ENCODE data around the gene STK11IP.

STK11IP gene

GRCh38 chr2:219562049-219563020 lies 35.3 kb upstream of the STK11IP start:
- no peak for DNase-seq

- DNase-seq: no peak
Observed at GRCh38 chr2:219563271-219563928, 34.3 kb upstream of the STK11IP start.

GRCh38 chr2:219565130-219566080 lies 32.3 kb upstream of the STK11IP start:
- no peak for DNase-seq

GRCh38 chr2:219566640-219567039 lies 31.0 kb upstream of the STK11IP start:
- no peak for DNase-seq

- DNase-seq: no peak
Observed at GRCh38 chr2:219567131-219567530, 30.5 kb upstream of the STK11IP start.

- DNase-seq: no peak
Observed at GRCh38 chr2:219567791-219568361, 29.8 kb upstream of the STK11IP start.

- no peak for DNase-seq
Observed at GRCh38 chr2:219569041-219569440, 28.6 kb upstream of the STK11IP start.

- no peak for DNase-seq
Observed at GRCh38 chr2:219569635-219570034, 28.0 kb upstream of the STK11IP start.

- no peak for DNase-seq
Observed at GRCh38 chr2:219570194-219570923, 27.3 kb upstream of the STK11IP start.

- no peak for DNase-seq
Observed at GRCh38 chr2:219570924-219571310, 26.7 kb upstream of the STK11IP start.

GRCh38 chr2:219571311-219572236 lies 26.1 kb upstream of the STK11IP start, which contains the start of gene OBSL1:
Gene OBSL1, minus strand, starts transcription at chr2:219571539. Its CDS starts 307 bp downstream, at chr2:219571232.
- peak; percentile 71 for DNase-seq

GRCh38 chr2:219572237-219573001 lies 25.2 kb upstream of the STK11IP start, which contains the start of gene INHA:
Gene INHA, plus strand, starts transcription at chr2:219572310. Its CDS starts 65 bp downstream, at chr2:219572375.
- DNase-seq: no peak

GRCh38 chr2:219573166-219573565 lies 24.5 kb upstream of the STK11IP start:
- DNase-seq: no peak

GRCh38 chr2:219574484-219575311 lies 23.0 kb upstream of the STK11IP start:
- DNase-seq: no peak

GRCh38 chr2:219575566-219576504 lies 21.8 kb upstream of the STK11IP start:
- no peak for DNase-seq

- DNase-seq: peak; percentile 45
Observed at GRCh38 chr2:219576505-219577388, 20.9 kb upstream of the STK11IP start.

All from NCI-H1436 (cell line).